Measurements from ENCODE around the gene DNAJC1.

DNA sequence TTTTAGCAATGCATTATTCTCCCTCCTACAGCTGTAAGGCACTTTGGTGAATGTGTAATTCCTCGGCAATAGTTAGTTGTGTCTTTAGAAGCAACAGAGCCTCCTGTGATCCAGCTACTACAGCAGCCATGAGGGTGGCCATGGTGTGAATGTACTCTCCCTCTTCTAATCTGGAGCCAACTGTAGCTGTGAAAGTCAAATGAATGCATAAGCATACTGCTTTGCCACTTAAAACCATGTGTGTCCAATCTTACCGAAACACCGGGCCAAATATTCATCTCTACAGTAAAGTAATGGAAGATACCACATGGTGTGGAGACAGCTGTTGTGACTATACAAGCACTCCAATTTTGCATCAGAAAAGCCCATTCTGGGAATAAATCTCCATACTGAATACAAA lies 195.0 kb downstream of the DNAJC1 start:
- TF ChIP-seq, protein P1, sequence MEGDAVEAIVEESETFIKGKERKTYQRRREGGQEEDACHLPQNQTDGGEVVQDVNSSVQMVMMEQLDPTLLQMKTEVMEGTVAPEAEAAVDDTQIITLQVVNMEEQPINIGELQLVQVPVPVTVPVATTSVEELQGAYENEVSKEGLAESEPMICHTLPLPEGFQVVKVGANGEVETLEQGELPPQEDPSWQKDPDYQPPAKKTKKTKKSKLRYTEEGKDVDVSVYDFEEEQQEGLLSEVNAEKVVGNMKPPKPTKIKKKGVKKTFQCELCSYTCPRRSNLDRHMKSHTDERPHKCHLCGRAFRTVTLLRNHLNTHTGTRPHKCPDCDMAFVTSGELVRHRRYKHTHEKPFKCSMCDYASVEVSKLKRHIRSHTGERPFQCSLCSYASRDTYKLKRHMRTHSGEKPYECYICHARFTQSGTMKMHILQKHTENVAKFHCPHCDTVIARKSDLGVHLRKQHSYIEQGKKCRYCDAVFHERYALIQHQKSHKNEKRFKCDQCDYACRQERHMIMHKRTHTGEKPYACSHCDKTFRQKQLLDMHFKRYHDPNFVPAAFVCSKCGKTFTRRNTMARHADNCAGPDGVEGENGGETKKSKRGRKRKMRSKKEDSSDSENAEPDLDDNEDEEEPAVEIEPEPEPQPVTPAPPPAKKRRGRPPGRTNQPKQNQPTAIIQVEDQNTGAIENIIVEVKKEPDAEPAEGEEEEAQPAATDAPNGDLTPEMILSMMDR (IDR thresholded peaks at IDR 0.05; ENCODE audit: low read depth, low read length, poor library complexity, severe bottlenecking): no peak
- TF ChIP-seq EZH2phosphoT487 (IDR thresholded peaks at IDR 0.05; ENCODE audit: borderline replicate concordance, low read length): no peak
